Measurements from ENCODE around the gene BTN1A1.

Gene BTN1A1

GRCh38 chr6:26476896-26477295 lies 23.2 kb upstream of the BTN1A1 start:
- no peak overlapping the region for H3K4me3 ChIP-seq (ENCODE audit: extremely low read depth, insufficient read depth, low read length, poor library complexity, severe bottlenecking)

GRCh38 chr6:26477426-26477825 lies 22.7 kb upstream of the BTN1A1 start:
- no peak overlapping the region for H3K27ac ChIP-seq (ENCODE audit: low read depth, low read length, severe bottlenecking)
- H3K9me3 ChIP-seq (ENCODE audit: control insufficient read depth, low read length) = peaks cover 6% of the 10 kb centered on the region
- H3K4me3 ChIP-seq (ENCODE audit: extremely low read depth, insufficient read depth, low read length, poor library complexity, severe bottlenecking) = no peak overlapping the region
- no peaks in the 10 kb centered on the region for H3K36me3 ChIP-seq (ENCODE audit: control insufficient read depth, insufficient read depth, low read length)
- WGBS, 2 experiments (ENCODE audit: insufficient coverage in 2 of 2) = 100% methylated on average over 1 of the region's 1 CpG; no CpG with 5 or more reads in 1 of the 2 experiments
- H3K4me1 ChIP-seq (ENCODE audit: control insufficient read depth, insufficient read depth, low read length, poor library complexity, severe bottlenecking) = peaks cover 6% of the 10 kb centered on the region

More at GRCh38 chr6:26476896-26477295, 23.2 kb upstream of the BTN1A1 start:
- 60% methylated on average over 1 of the region's 4 CpGs; no CpG with 5 or more reads in 1 of the 2 experiments for WGBS, 2 experiments (ENCODE audit: insufficient coverage in 2 of 2)
- Histone ChIP-seq H3K36me3 (ENCODE audit: control insufficient read depth, insufficient read depth, low read length) (no peaks in the 10 kb centered on the region), H3K4me1 (ENCODE audit: control insufficient read depth, insufficient read depth, low read length, poor library complexity, severe bottlenecking) (peaks cover 6% of the 10 kb centered on the region), H3K27ac (ENCODE audit: low read depth, low read length, severe bottlenecking) (no peak overlapping the region), H3K9me3 (ENCODE audit: control insufficient read depth, low read length) (peaks cover 11% of the 10 kb centered on the region)

- Histone ChIP-seq H3K4me1 (ENCODE audit: control insufficient read depth, insufficient read depth, low read length, poor library complexity, severe bottlenecking) (peaks cover 6% of the 10 kb centered on the region), H3K9me3 (ENCODE audit: control insufficient read depth, low read length) (peaks cover 4% of the 10 kb centered on the region), H3K36me3 (ENCODE audit: control insufficient read depth, insufficient read depth, low read length) (no peaks in the 10 kb centered on the region), H3K27ac (ENCODE audit: low read depth, low read length, severe bottlenecking) (no peak overlapping the region), H3K4me3 (ENCODE audit: extremely low read depth, insufficient read depth, low read length, poor library complexity, severe bottlenecking) (no peak overlapping the region)
- 100% methylated on average over 1 of the region's 2 CpGs for WGBS, 2 experiments (ENCODE audit: insufficient coverage in 2 of 2)
Measured at GRCh38 chr6:26478100-26478984, 21.8 kb upstream of the BTN1A1 start.

- Histone ChIP-seq H3K36me3 (ENCODE audit: control insufficient read depth, insufficient read depth, low read length) (no peaks in the 10 kb centered on the region), H3K27ac (ENCODE audit: low read depth, low read length, severe bottlenecking) (no peak overlapping the region), H3K4me1 (ENCODE audit: control insufficient read depth, insufficient read depth, low read length, poor library complexity, severe bottlenecking) (peaks cover 6% of the 10 kb centered on the region), H3K4me3 (ENCODE audit: extremely low read depth, insufficient read depth, low read length, poor library complexity, severe bottlenecking) (no peak overlapping the region), H3K9me3 (ENCODE audit: control insufficient read depth, low read length) (peaks cover 4% of the 10 kb centered on the region)
- WGBS, 2 experiments (ENCODE audit: insufficient coverage in 2 of 2) = 89 to 90% methylated on average over 1 to 3 of the region's 3 CpGs
Measured at GRCh38 chr6:26478985-26479278, 21.2 kb upstream of the BTN1A1 start.

- Histone ChIP-seq H3K4me1 (ENCODE audit: control insufficient read depth, insufficient read depth, low read length, poor library complexity, severe bottlenecking) (peaks cover 6% of the 10 kb centered on the region), H3K9me3 (ENCODE audit: control insufficient read depth, low read length) (peaks cover 4% of the 10 kb centered on the region), H3K36me3 (ENCODE audit: control insufficient read depth, insufficient read depth, low read length) (no peaks in the 10 kb centered on the region), H3K4me3 (ENCODE audit: extremely low read depth, insufficient read depth, low read length, poor library complexity, severe bottlenecking) (no peak overlapping the region), H3K27ac (ENCODE audit: low read depth, low read length, severe bottlenecking) (no peak overlapping the region)
- WGBS, 2 experiments (ENCODE audit: insufficient coverage in 2 of 2) = 94 to 100% methylated on average over 2 to 3 of the region's 4 CpGs
Measured at GRCh38 chr6:26482338-26482737, 17.8 kb upstream of the BTN1A1 start.

GRCh38 chr6:26483727-26484126 lies 16.4 kb upstream of the BTN1A1 start:
- Histone ChIP-seq H3K27ac (ENCODE audit: low read depth, low read length, severe bottlenecking) (no peak overlapping the region), H3K36me3 (ENCODE audit: control insufficient read depth, insufficient read depth, low read length) (no peaks in the 10 kb centered on the region), H3K4me1 (ENCODE audit: control insufficient read depth, insufficient read depth, low read length, poor library complexity, severe bottlenecking) (peaks cover 6% of the 10 kb centered on the region), H3K9me3 (ENCODE audit: control insufficient read depth, low read length) (peaks cover 4% of the 10 kb centered on the region), H3K4me3 (ENCODE audit: extremely low read depth, insufficient read depth, low read length, poor library complexity, severe bottlenecking) (no peak overlapping the region)
- WGBS, 2 experiments (ENCODE audit: insufficient coverage in 2 of 2) = 100% methylated on average over 2 of the region's 3 CpGs; no CpG with 5 or more reads in 1 of the 2 experiments

GRCh38 chr6:26484161-26484560 lies 15.9 kb upstream of the BTN1A1 start:
- H3K4me3 ChIP-seq (ENCODE audit: extremely low read depth, insufficient read depth, low read length, poor library complexity, severe bottlenecking) = no peak overlapping the region
- H3K9me3 ChIP-seq (ENCODE audit: control insufficient read depth, low read length) = peaks cover 4% of the 10 kb centered on the region
- WGBS, 2 experiments (ENCODE audit: insufficient coverage in 2 of 2) = 71 to 92% methylated on average over 1 to 2 of the region's 2 CpGs
- H3K36me3 ChIP-seq (ENCODE audit: control insufficient read depth, insufficient read depth, low read length) = no peaks in the 10 kb centered on the region
- peaks cover 3% of the 10 kb centered on the region for H3K4me1 ChIP-seq (ENCODE audit: control insufficient read depth, insufficient read depth, low read length, poor library complexity, severe bottlenecking)
- no peak overlapping the region for H3K27ac ChIP-seq (ENCODE audit: low read depth, low read length, severe bottlenecking)

- WGBS, 2 experiments (ENCODE audit: insufficient coverage in 2 of 2) = 94 to 100% methylated on average over 3 of the region's 6 CpGs
- H3K9me3 ChIP-seq (ENCODE audit: control insufficient read depth, low read length) = peaks cover 3% of the 10 kb centered on the region
- H3K27ac ChIP-seq (ENCODE audit: low read depth, low read length, severe bottlenecking) = no peak overlapping the region
- no peak overlapping the region for H3K4me3 ChIP-seq (ENCODE audit: extremely low read depth, insufficient read depth, low read length, poor library complexity, severe bottlenecking)
- no peaks in the 10 kb centered on the region for H3K4me1 ChIP-seq (ENCODE audit: control insufficient read depth, insufficient read depth, low read length, poor library complexity, severe bottlenecking)
- no peaks in the 10 kb centered on the region for H3K36me3 ChIP-seq (ENCODE audit: control insufficient read depth, insufficient read depth, low read length)
Measured at GRCh38 chr6:26485112-26485780, 14.9 kb upstream of the BTN1A1 start.

- Histone ChIP-seq H3K27ac (ENCODE audit: low read depth, low read length, severe bottlenecking) (no peak overlapping the region), H3K4me3 (ENCODE audit: extremely low read depth, insufficient read depth, low read length, poor library complexity, severe bottlenecking) (no peak overlapping the region), H3K9me3 (ENCODE audit: control insufficient read depth, low read length) (no peaks in the 10 kb centered on the region), H3K4me1 (ENCODE audit: control insufficient read depth, insufficient read depth, low read length, poor library complexity, severe bottlenecking) (no peaks in the 10 kb centered on the region), H3K36me3 (ENCODE audit: control insufficient read depth, insufficient read depth, low read length) (no peaks in the 10 kb centered on the region)
- no CpG with 5 or more reads among the region's 5 CpGs for WGBS, 2 experiments (ENCODE audit: insufficient coverage in 2 of 2)
Measured at GRCh38 chr6:26486358-26486757, 13.7 kb upstream of the BTN1A1 start.

- Histone ChIP-seq H3K9me3 (ENCODE audit: control insufficient read depth, low read length) (no peaks in the 10 kb centered on the region), H3K36me3 (ENCODE audit: control insufficient read depth, insufficient read depth, low read length) (no peaks in the 10 kb centered on the region), H3K4me3 (ENCODE audit: extremely low read depth, insufficient read depth, low read length, poor library complexity, severe bottlenecking) (no peak overlapping the region), H3K27ac (ENCODE audit: low read depth, low read length, severe bottlenecking) (no peak overlapping the region), H3K4me1 (ENCODE audit: control insufficient read depth, insufficient read depth, low read length, poor library complexity, severe bottlenecking) (no peaks in the 10 kb centered on the region)
- WGBS, 2 experiments (ENCODE audit: insufficient coverage in 2 of 2) = 87 to 100% methylated on average over 1 of the region's 1 CpG
Measured at GRCh38 chr6:26487466-26487865, 12.6 kb upstream of the BTN1A1 start.
